H9 (cell line): ENCODE results near the gene TNIK. TPM values are rescaled to one million over a fixed set of nuclear protein-coding genes. Genes with fewer than 3 reads are reported as not detected.

Experiments used
- DNase-seq: peaks from one replicate; pipeline ENCODE4 v3.0.0-alpha.2; 2017
- H2AFZ ChIP-seq: one replicate; pipeline ENCODE4 v1.6.1; 2013; ENCODE audit warnings: mild to moderate bottlenecking, low read length, control low read depth, moderate library complexity
- H2AK5ac ChIP-seq: 2 replicates; pipeline ENCODE4 v1.6.1; 2013; ENCODE audit warnings: low read length, control low read depth, mixed read lengths; ENCODE audit not compliant: insufficient read length
- H2BK120ac ChIP-seq: one replicate; pipeline ENCODE4 v1.6.1; 2013; ENCODE audit warnings: low read depth, mild to moderate bottlenecking, low read length, control low read depth, inconsistent platforms; ENCODE audit not compliant: poor library complexity, severe bottlenecking
- H2BK12ac ChIP-seq: 2 replicates; pipeline ENCODE4 v1.6.1; 2013; ENCODE audit warnings: low read length, control low read depth, mixed read lengths, low read depth; ENCODE audit not compliant: insufficient read length
- H2BK15ac ChIP-seq: 2 replicates; pipeline ENCODE4 v1.6.1; 2013; ENCODE audit warnings: low read depth, low read length, control low read depth
- H2BK20ac ChIP-seq: one replicate; pipeline ENCODE4 v1.6.1; 2013; ENCODE audit warnings: low read depth, mild to moderate bottlenecking, low read length, control low read depth, inconsistent platforms; ENCODE audit not compliant: poor library complexity, severe bottlenecking
- H2BK5ac ChIP-seq: 2 replicates; pipeline ENCODE4 v1.6.1; 2013; ENCODE audit warnings: low read length, control low read depth, mixed read lengths; ENCODE audit not compliant: insufficient read length
- H3K14ac ChIP-seq: 2 replicates; pipeline ENCODE4 v1.6.1; 2013; ENCODE audit warnings: low read length, control low read depth; ENCODE audit not compliant: insufficient read depth
- H3K18ac ChIP-seq: 2 replicates; pipeline ENCODE4 v1.6.1; 2013; ENCODE audit warnings: low read depth, mild to moderate bottlenecking, mixed read lengths, low read length, control low read depth; ENCODE audit not compliant: insufficient read length
- H3K23ac ChIP-seq: 2 replicates; pipeline ENCODE4 v1.6.1; 2013; ENCODE audit warnings: low read length, control low read depth, mixed read lengths, low read depth; ENCODE audit not compliant: insufficient read length
- H3K23me2 ChIP-seq: 2 replicates; pipeline ENCODE4 v1.6.1; 2013; ENCODE audit warnings: low read depth, mild to moderate bottlenecking, mixed read lengths, low read length, control low read depth; ENCODE audit not compliant: insufficient read length, poor library complexity, severe bottlenecking
- H3K27ac ChIP-seq: 2 replicates; pipeline ENCODE4 v1.5.1; 2013; ENCODE audit warnings: low read length, control low read depth, mixed read lengths, low read depth; ENCODE audit not compliant: insufficient read length
- H3K27me3 ChIP-seq: 2 replicates; pipeline ENCODE4 v1.6.1; 2013; ENCODE audit warnings: low read length, control low read depth, inconsistent platforms; ENCODE audit not compliant: insufficient read depth
- H3K4ac ChIP-seq: 2 replicates; pipeline ENCODE4 v1.6.1; 2013; ENCODE audit warnings: low read depth, mild to moderate bottlenecking, control low read depth, inconsistent platforms, low read length, moderate library complexity
- H3K4me1 ChIP-seq: 2 replicates; pipeline ENCODE4 v1.6.1; 2013; ENCODE audit warnings: low read length, control low read depth, inconsistent platforms; ENCODE audit not compliant: insufficient read depth
- H3K4me2 ChIP-seq: 2 replicates; pipeline ENCODE4 v1.6.1; 2013; ENCODE audit warnings: low read length, control low read depth, mixed read lengths; ENCODE audit not compliant: insufficient read length, insufficient read depth
- H3K56ac ChIP-seq: 2 replicates; pipeline ENCODE4 v1.6.1; 2013; ENCODE audit warnings: low read depth, mild to moderate bottlenecking, mixed read lengths, low read length, control low read depth; ENCODE audit not compliant: insufficient read length
- H3K79me1 ChIP-seq: 2 replicates; pipeline ENCODE4 v1.6.1; 2013; ENCODE audit warnings: low read depth, mild to moderate bottlenecking, moderate library complexity, low read length, control low read depth, inconsistent platforms; ENCODE audit not compliant: insufficient read depth, poor library complexity, severe bottlenecking
- H3K79me2 ChIP-seq: 2 replicates; pipeline ENCODE4 v1.6.1; 2013; ENCODE audit warnings: low read length, control low read depth, inconsistent platforms; ENCODE audit not compliant: insufficient read depth
- H3K9ac ChIP-seq: 2 replicates; pipeline ENCODE4 v1.6.1; 2013; ENCODE audit warnings: low read length, control low read depth, mixed read lengths; ENCODE audit not compliant: insufficient read length; ENCODE audit errors: extremely low read depth
- H3K9me3 ChIP-seq: one replicate; pipeline ENCODE4 v1.6.1; 2013; ENCODE audit warnings: low read depth, low read length, inconsistent platforms; ENCODE audit not compliant: control insufficient read depth
- H3T11ph ChIP-seq: one replicate; pipeline ENCODE4 v1.6.1; 2013; ENCODE audit warnings: mild to moderate bottlenecking, low read length, control low read depth, inconsistent platforms
- H4K20me1 ChIP-seq: one replicate; pipeline ENCODE4 v1.6.1; 2013; ENCODE audit not compliant: control insufficient read depth, insufficient read length, insufficient read depth
- H4K5ac ChIP-seq: 2 replicates; pipeline ENCODE4 v1.6.1; 2013; ENCODE audit warnings: low read depth, mild to moderate bottlenecking, mixed read lengths, low read length, control low read depth; ENCODE audit not compliant: insufficient read length
- H4K8ac ChIP-seq: replicated peaks from 2 replicates; pipeline ENCODE4 v1.6.1; 2013; ENCODE audit warnings: low read length, control low read depth, mixed read lengths, low read depth; ENCODE audit not compliant: insufficient read length
- H4K91ac ChIP-seq: 2 replicates; pipeline ENCODE4 v1.6.1; 2013; ENCODE audit warnings: low read depth, mild to moderate bottlenecking, moderate library complexity, mixed read lengths, low read length, control low read depth; ENCODE audit not compliant: insufficient read length
- H3K27ac Mint-ChIP-seq, 3 experiments: 2 replicates in 2 of 3; 3 replicates in 1 of 3; pipeline ENCODE4 v1.8.0; 2020 to 2021; ENCODE audit warnings: mixed read lengths in 3 of 3, mild to moderate bottlenecking in 1 of 3, moderate library complexity in 1 of 3
- H3K27me3 Mint-ChIP-seq: 2 replicates; pipeline ENCODE4 v1.8.0; 2021; ENCODE audit warnings: low read depth, mild to moderate bottlenecking, moderate library complexity, mixed read lengths
- H3K36me3 Mint-ChIP-seq, 3 experiments: 2 replicates in 2 of 3; 3 replicates in 1 of 3; pipeline ENCODE4 v1.8.0; 2020 to 2021; ENCODE audit warnings: low read depth in 3 of 3, mixed read lengths in 3 of 3; ENCODE audit not compliant: insufficient read depth in 1 of 3
- H3K4me1 Mint-ChIP-seq, 2 experiments: 2 replicates each; pipeline ENCODE4 v1.8.0; 2020; ENCODE audit warnings: mixed read lengths in 2 of 2
- H3K4me3 Mint-ChIP-seq, 2 experiments: 2 replicates in 1 of 2; 3 replicates in 1 of 2; pipeline ENCODE4 v1.8.0; 2020 to 2021; ENCODE audit warnings: mild to moderate bottlenecking in 2 of 2, mixed read lengths in 2 of 2, moderate library complexity in 1 of 2
- H3K9me3 Mint-ChIP-seq, 2 experiments: 2 replicates in 1 of 2; 3 replicates in 1 of 2; pipeline ENCODE4 v1.8.0; 2020; ENCODE audit warnings: mild to moderate bottlenecking in 2 of 2, mixed read lengths in 2 of 2, moderate library complexity in 1 of 2
- CTCF ChIP-seq: fragments of 200-600 bp; sonication (generic); conservative IDR thresholded peaks from 3 replicates; pipeline ENCODE4 v1.8.0; 2021; ENCODE audit warnings: antibody characterized with exemption, mild to moderate bottlenecking
- WGBS: extraction: QIAGEN DNeasy Blood & Tissue Kit; methylation state at CpG from one replicate; pipeline ENCODE4 v1.1.7; 2013; ENCODE audit warnings: missing lambda C conversion rate, low lambda C conversion rate, mixed read lengths; ENCODE audit not compliant: insufficient read length; ENCODE audit errors: extremely low coverage; 5-methylcytosine and 5-hydroxymethylcytosine counted together
- total RNA-seq: library from RNA; stranded (reverse); gene quantifications from 2 replicates; pipeline ENCODE4 v1.2.1, GENCODE V29; 2021

TNIK gene
- total RNA-seq, 1 experiment from 2014 or later: 15.9 TPM

DNA sequence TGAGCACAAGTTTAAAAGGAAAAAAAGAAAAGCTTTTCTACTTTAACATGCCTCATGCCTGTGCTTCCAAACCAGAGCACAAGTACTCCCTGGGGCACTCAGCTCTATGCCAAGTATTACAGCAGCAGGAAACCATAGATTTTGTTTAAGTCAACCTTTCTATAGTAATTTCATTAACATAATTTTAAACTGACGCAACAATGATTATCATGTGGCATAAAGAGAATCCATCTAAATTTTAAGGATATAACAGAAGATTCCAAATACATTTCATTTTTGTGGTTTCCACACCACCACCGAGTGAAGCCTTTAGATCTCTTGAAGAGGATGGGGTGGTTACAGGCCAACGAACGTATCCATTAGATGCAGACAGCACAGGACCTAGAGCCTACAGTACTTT, 112.1 kb downstream of the TNIK start:
- Histone ChIP-seq H3K4me2 (no peak overlapping the region), H3K79me2 (no peaks in the 10 kb centered on the region; the same call in 1 of the 2 replicates), H2AFZ (no peak overlapping the region)

More for the DNA sequence above, 112.1 kb downstream of the TNIK start:
- H3K9me3 ChIP-seq: no peaks in the 10 kb centered on the region
- H3K9ac ChIP-seq: no peak overlapping the region
- H3K14ac ChIP-seq: no peak overlapping the region
- H3K56ac ChIP-seq: no peak overlapping the region
- no peaks in the 10 kb centered on the region for H3K27me3 ChIP-seq
- H3K9me3 Mint-ChIP-seq: no peaks in the 10 kb centered on the region
- H2BK5ac ChIP-seq: no peak overlapping the region
- H4K91ac ChIP-seq: no peak overlapping the region
- WGBS: no CpG with 5 or more reads among the region's 4 CpGs
- H3K23ac ChIP-seq: no peak overlapping the region
- peaks cover 0 to 1% (median 0%) of the 10 kb centered on the region in 3 experiments; a peak in 2 of 7 replicates for H3K36me3 Mint-ChIP-seq
- H2BK12ac ChIP-seq: no peak overlapping the region
- no peak overlapping the region for H3K4ac ChIP-seq
- no peak overlapping the region for H2BK20ac ChIP-seq
- no peak overlapping the region for H2AK5ac ChIP-seq
- peaks cover 6% of the 10 kb centered on the region; the same call in 1 of the 2 replicates for H3K4me1 ChIP-seq
- no peak for DNase-seq
- no peak overlapping the region for H2BK120ac ChIP-seq
- H3K27ac Mint-ChIP-seq: no peak overlapping the region
- H4K5ac ChIP-seq: no peak overlapping the region
- H3K4me3 Mint-ChIP-seq: no peak overlapping the region
- no peak overlapping the region for H4K8ac ChIP-seq
- no peak overlapping the region for H2BK15ac ChIP-seq
- no peaks in the 10 kb centered on the region for H4K20me1 ChIP-seq
- H3K27me3 Mint-ChIP-seq: no peaks in the 10 kb centered on the region
- no peak overlapping the region for H3K27ac ChIP-seq
- H3K4me1 Mint-ChIP-seq: peaks cover 23 to 25% of the 10 kb centered on the region in 2 experiments
- H3K79me1 ChIP-seq: no peaks in the 10 kb centered on the region
- TF ChIP-seq CTCF: no peak
- no peak overlapping the region for H3T11ph ChIP-seq
- H3K23me2 ChIP-seq: no peaks in the 10 kb centered on the region
- H3K18ac ChIP-seq: no peak overlapping the region
